Measurements from ENCODE around the gene HAUS3.
A peak's percentile ranks its signal among the peaks of the same experiment; 100 is the strongest.

The HAUS3 gene

GRCh38 chr4:2241410-2242353 is at the start of gene HAUS3, which contains the start of gene POLN:
Gene HAUS3 (minus strand): TSS chr4:2242121. CDS start chr4:2240946, 1,175 bp downstream.
Gene POLN (minus strand): TSS chr4:2242121. CDS start chr4:2229231, 12,890 bp downstream.
- DNase-seq (ENCODE audit: low spot score), result peak; percentile 100

GRCh38 chr4:2290974-2291704 is 49.2 kb upstream of the HAUS3 start:
- no peak for DNase-seq (ENCODE audit: low spot score)

GRCh38 chr4:2290488-2290887 is 48.6 kb upstream of the HAUS3 start:
- no peak for DNase-seq (ENCODE audit: low spot score)

GRCh38 chr4:2289955-2290333 is 48.0 kb upstream of the HAUS3 start:
- DNase-seq (ENCODE audit: low spot score), result no peak

GRCh38 chr4:2289311-2289954 is 47.5 kb upstream of the HAUS3 start:
- no peak for DNase-seq (ENCODE audit: low spot score)

GRCh38 chr4:2288051-2288541 is 46.2 kb upstream of the HAUS3 start:
- no peak for DNase-seq (ENCODE audit: low spot score)

- no peak for DNase-seq (ENCODE audit: low spot score)
Observed at GRCh38 chr4:2287594-2287915, 45.6 kb upstream of the HAUS3 start.

GRCh38 chr4:2286904-2287593 is 45.1 kb upstream of the HAUS3 start:
- no peak for DNase-seq (ENCODE audit: low spot score)

- DNase-seq (ENCODE audit: low spot score), result no peak
Observed at GRCh38 chr4:2285613-2286381, 43.9 kb upstream of the HAUS3 start.

- DNase-seq (ENCODE audit: low spot score), result peak; percentile 78
Observed at GRCh38 chr4:2284934-2285612, 43.2 kb upstream of the HAUS3 start.

- DNase-seq (ENCODE audit: low spot score), result no peak
Observed at GRCh38 chr4:2284161-2284933, 42.4 kb upstream of the HAUS3 start.

GRCh38 chr4:2283199-2283711 is 41.3 kb upstream of the HAUS3 start:
- DNase-seq (ENCODE audit: low spot score), result no peak

- DNase-seq (ENCODE audit: low spot score), result no peak
Observed at GRCh38 chr4:2281575-2282343, 39.8 kb upstream of the HAUS3 start.

- DNase-seq (ENCODE audit: low spot score), result no peak
Observed at GRCh38 chr4:2280531-2281300, 38.8 kb upstream of the HAUS3 start.

GRCh38 chr4:2277956-2278355 is 36.0 kb upstream of the HAUS3 start:
- no peak for DNase-seq (ENCODE audit: low spot score)

GRCh38 chr4:2276581-2277325 is 34.8 kb upstream of the HAUS3 start:
- no peak for DNase-seq (ENCODE audit: low spot score)

Measured in AG08396 (cell line).